HG03558 (cell line): ENCODE data around the gene FBXO21.

Experiments
- ATAC-seq: cut with Tn5 transposase; IDR thresholded peaks from one replicate; pipeline ENCODE4 v1.9.1; 2021; ENCODE audit warnings: moderate number of reproducible peaks; ENCODE audit not compliant: unreplicated experiment; ENCODE audit errors: extremely low read depth

The FBXO21 gene

GRCh38 chr12:117143008-117143532, 47.2 kb downstream of the FBXO21 start:
- ATAC-seq, result no peak

- no peak for ATAC-seq
Measured at GRCh38 chr12:117142094-117142493, 48.2 kb downstream of the FBXO21 start.

GRCh38 chr12:117141097-117141898, 49.0 kb downstream of the FBXO21 start:
- ATAC-seq, result no peak

GRCh38 chr12:117140397-117141096, 49.7 kb downstream of the FBXO21 start:
- no peak for ATAC-seq

GRCh38 chr12:117139025-117139717, 51.1 kb downstream of the FBXO21 start:
- no peak for ATAC-seq

- no peak for ATAC-seq
Measured at GRCh38 chr12:117134721-117135120, 55.5 kb downstream of the FBXO21 start.

GRCh38 chr12:117134059-117134458, 56.2 kb downstream of the FBXO21 start:
- no peak for ATAC-seq

- ATAC-seq, result no peak
Measured at GRCh38 chr12:117130801-117131200, 59.5 kb downstream of the FBXO21 start.

GRCh38 chr12:117129391-117129790, 60.9 kb downstream of the FBXO21 start:
- no peak for ATAC-seq

- ATAC-seq, result no peak
Measured at GRCh38 chr12:117127933-117128823, 62.1 kb downstream of the FBXO21 start.

GRCh38 chr12:117126335-117126734, 63.9 kb downstream of the FBXO21 start:
- no peak for ATAC-seq

- no peak for ATAC-seq
Measured at GRCh38 chr12:117125767-117126166, 64.5 kb downstream of the FBXO21 start.

GRCh38 chr12:117125272-117125613, 65.0 kb downstream of the FBXO21 start:
- ATAC-seq, result no peak

- no peak for ATAC-seq
Measured at GRCh38 chr12:117124421-117125271, 65.6 kb downstream of the FBXO21 start.

GRCh38 chr12:117121441-117121840, 68.8 kb downstream of the FBXO21 start:
- no peak for ATAC-seq

- ATAC-seq, result no peak
Measured at GRCh38 chr12:117120787-117121186, 69.5 kb downstream of the FBXO21 start.

GRCh38 chr12:117119592-117120198, 70.6 kb downstream of the FBXO21 start:
- no peak for ATAC-seq

GRCh38 chr12:117118838-117119591, 71.3 kb downstream of the FBXO21 start:
- ATAC-seq, result no peak
